Stromal cell of bone marrow (primary cell): ENCODE data around the gene CAV3.

Experiments used
- DNase-seq: peaks from one replicate; pipeline ENCODE4 v3.0.0-alpha.2; 2012; ENCODE audit warnings: low read depth

Gene CAV3

GRCh38 chr3:8734908-8735307, 1.3 kb downstream of the CAV3 start:
- no peak for DNase-seq

DNA sequence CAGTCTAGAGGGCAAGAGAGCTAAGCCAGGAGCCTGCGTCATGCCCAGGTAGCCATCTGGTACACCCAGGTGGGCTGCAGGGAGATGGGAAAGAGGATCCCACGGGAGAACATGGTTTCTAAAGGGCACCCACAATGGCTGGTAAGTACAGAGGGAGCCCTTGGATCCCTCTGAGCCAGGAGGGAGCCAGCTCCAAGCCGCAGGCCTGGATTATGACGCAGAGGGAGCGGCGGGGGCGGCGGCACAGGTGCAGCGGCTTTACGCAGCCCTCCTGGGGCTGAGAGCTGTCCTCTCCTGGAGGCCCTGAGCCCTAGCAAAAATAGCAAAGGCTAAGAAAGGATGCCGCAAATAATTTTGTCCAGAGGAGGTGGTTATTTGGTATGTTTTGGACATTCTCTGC, 2.8 kb downstream of the CAV3 start:
- DNase-seq = no peak

DNA sequence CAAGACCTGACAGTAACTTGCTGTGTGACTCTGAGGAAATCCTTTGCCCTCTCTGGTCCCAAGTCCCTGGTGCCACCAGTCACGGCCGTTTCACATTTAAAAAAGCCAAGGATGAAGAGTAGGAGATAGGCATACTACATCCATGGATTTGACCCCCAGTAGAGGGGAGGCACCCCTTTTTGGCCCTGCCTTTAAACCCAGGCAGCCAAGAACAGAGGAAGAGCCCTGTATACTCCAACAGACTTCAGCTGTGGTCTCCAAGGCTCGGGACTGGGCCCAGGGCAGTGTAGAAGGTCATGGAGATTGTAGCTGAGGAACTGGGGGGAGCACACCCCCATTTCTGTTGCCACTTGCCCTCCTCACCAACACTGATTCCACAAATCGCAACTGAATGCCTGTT, 3.7 kb downstream of the CAV3 start:
- DNase-seq = no peak

DNA sequence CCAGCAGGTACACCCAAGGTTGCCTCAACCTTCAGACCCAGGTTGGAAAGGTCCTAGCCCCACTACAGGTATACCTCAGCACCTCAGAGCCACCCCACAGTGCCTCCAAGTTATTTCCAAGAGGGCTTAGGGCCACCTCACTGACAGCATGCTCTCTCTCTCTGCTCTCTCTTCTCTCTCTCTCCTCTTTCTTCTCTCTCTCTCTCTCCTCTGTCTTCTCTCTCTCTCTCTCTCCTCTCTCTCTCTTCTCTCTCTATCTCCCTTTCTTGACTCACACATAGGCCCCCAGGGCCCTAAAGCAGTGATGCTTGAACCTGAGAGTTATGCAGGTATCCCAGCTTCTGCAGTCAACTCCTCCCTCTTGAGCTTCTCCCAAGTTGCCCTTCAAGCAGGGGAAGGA, 4.2 kb downstream of the CAV3 start:
- DNase-seq = no peak

DNA sequence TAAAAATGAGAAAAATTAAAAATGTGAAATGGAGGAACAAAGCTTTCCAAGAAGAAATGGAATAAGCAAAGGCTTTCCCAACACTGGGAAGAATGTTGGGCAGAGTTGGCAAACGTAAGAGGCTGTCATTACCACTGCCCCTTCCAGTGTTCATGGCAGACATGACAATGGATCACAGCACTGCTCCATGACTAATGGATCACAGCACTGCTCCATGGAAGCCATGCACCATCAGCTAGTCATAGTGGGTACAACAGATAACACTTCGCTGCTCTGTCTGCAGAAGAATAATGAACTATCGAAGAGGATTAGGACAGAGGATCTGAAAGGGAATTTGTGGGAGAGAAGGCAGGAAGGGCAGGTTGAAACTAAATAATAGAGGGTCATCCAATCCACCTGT, 5.0 kb downstream of the CAV3 start:
- no peak for DNase-seq

GRCh38 chr3:8739757-8740504, 6.3 kb downstream of the CAV3 start:
- no peak for DNase-seq

- DNase-seq = no peak
These were observed 8.1 kb downstream of the CAV3 start for GRCh38 chr3:8741581-8742261.

DNA sequence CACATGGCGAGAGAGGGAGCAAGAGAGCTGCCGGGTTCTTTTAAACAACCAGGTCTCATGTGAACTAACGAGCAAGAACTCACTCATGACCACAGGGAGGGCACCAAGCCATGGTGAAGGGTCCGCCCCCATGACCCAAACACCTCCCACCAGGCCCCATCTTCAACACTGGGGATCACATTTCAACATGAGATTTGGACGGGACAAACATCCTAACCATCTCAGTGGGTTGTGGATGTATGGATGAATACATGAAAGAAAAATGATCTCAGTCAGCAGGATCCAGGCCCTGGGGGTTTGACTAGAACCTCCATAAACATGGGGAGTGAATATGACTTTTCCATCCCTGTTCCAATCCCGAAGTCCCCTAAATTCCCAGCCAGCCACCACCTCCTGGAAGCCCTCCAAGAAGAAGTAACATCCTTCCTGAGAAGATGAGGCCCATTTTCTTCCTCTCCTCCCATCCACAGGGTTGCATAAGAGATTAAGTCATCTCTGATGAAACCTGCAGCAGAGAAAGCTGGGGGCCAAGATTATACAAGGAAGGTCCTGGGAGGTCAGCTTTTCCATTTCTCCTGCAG, 9.5 kb downstream of the CAV3 start:
- peak; percentile 51 for DNase-seq

GRCh38 chr3:8743911-8744310, 10.3 kb downstream of the CAV3 start:
- no peak for DNase-seq

GRCh38 chr3:8745619-8746370, 12.2 kb downstream of the CAV3 start:
- DNase-seq = no peak

DNA sequence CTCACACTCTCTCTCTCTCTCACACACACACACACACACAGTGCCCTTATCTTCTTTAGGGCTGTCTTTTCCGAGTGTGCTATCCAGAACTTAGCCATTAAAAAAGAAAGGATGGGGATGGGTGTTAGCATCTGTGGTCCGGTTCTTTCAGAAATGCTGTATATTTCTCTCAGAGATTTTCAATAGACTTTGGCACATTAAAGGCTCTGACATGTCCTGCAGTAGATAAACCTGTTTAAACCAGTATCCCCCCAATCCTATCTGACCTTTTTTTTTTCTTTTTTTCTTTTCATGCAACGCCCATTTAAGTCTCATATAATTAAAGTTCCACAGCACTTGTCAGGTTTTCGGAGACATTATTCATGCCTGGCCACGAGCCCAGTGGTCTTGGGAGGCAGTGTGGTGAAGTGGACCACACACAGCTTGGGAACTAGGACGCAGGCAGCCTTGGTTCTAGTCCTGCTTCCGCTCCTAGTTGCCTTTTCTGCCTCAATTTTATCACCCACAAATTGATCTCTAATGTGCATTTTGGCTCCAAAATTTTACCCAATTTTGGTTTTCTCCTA, 13.3 kb downstream of the CAV3 start:
- DNase-seq = no peak

- no peak for DNase-seq
These were observed 15.7 kb downstream of the CAV3 start for GRCh38 chr3:8749316-8749715.

GRCh38 chr3:8752832-8753231, 19.2 kb downstream of the CAV3 start:
- DNase-seq = no peak

GRCh38 chr3:8755097-8755496, 21.5 kb downstream of the CAV3 start:
- no peak for DNase-seq

GRCh38 chr3:8755564-8756237, 22.1 kb downstream of the CAV3 start:
- no peak for DNase-seq

DNA sequence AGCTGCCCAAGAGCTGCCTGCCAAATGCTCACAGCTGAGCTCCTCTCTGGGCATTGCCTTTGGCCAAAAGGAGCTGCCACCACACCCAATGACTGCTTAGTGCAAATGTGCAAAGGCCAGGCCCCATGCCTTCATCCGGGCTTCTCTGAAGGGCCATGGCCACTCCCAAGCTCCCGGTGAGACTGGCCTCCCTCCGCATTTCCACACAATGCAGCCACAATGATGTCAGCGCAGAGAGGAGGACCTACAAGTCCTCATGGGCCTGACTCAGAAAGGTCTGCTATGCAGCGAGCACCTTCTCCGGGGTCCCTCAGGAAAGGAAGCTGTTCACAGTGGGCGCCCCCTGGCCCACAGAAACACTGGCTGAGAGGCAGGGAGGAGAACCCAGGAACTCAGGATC, 23.1 kb downstream of the CAV3 start:
- no peak for DNase-seq

DNA sequence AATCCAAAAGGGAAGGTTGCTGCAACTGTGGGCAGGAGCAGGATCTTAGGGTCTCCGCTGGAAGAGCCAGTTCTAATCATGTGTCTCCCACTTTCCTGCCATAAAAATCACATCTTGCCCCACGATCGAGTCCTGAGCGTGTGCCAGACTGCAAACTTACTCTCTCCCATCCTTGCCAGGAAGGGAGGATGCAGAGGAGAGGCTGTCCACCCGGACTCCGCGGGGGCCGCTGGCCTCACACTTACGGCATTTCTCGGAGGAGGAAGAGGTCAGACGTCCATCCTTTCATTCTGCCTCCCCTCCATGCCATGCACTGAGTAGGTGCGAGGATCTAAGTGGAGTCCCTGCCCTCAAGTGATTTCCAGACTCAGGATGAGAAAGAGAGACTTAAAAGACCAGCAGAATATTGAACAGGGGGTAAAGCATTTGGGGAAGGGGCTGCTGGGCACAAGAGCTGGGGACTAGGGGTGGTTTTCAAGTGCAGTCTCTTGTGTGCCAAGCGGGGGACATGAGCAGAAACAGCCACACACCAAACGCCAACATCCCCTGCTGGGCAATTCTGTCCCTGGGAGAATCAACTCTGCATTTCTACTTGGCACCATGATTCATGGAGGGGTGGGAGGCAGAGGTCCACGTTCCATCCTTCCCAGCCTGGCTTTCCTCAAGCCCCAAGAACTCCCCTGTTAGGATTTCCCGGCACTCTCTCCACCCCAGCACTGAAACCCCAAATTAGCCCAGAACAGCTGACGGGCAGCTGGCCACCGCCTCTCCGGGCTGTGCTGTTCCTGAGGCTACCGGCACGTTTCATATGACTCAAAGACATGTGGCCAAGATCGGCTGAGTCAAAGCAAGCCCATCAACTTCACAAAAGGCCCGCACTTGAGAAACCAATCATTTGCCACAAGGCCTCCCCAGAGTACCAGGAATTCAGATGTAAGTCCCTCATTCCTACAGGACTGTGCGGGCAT, 24.2 kb downstream of the CAV3 start:
- peak; percentile 85 for DNase-seq

DNA sequence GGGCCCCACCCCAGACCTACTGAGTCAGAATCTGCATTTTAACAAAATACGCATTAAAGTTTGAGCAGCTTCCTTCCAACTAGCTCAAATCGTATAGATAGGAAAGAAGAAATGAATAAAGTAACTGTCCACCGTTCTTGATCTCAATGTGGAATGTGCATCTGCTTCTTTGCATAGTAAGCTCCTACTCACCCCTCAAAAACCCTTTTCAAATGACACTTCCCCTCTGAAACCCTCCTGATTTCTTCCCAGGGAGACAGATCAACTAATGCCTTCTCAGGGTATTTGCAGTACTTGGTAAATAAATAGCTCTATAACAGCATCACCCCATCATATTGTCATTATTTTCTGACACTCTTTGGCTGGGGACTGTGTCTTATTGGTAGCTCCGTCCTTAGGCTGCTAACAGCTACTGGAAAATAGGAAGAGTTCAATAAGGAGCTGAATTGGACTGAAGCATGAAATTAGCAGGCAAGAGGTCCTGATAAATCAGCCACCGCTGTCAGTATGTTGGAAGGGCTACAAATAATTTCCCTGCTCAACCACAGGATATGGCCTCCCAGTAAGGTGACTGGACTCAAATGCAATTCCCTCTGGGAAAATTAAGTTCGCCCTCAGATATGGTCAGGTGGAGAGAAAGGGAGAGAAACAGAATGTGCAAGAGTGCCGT, 25.6 kb downstream of the CAV3 start:
- no peak for DNase-seq

DNA sequence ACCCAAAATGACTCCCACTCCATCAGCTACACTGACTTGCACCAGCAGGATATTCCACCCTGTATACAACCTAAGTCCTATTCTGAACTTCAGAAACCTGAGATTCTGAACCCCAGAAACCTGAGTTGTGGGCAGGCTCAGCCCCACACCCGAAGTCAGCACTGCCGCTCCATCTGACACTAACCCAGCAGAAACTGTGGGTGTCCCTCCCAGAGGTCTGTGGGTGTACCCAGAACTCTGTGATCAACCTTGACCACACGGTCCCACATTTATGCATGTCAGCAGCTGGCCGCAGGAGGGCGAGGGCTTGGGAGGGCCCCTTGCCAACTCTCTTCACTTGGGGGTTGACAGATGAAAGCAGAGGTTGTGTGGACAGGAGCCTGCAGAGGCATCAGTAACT, 26.5 kb downstream of the CAV3 start:
- DNase-seq = no peak

GRCh38 chr3:8760506-8760905, 26.9 kb downstream of the CAV3 start:
- no peak for DNase-seq
